Measurements from ENCODE around the gene SOX6. TPM values are rescaled to one million over a fixed set of nuclear protein-coding genes. Genes with fewer than 3 reads are reported as not detected.

The SOX6 gene
- total RNA-seq, 1 experiment from 2014 or later = under 0.01 TPM

DNA sequence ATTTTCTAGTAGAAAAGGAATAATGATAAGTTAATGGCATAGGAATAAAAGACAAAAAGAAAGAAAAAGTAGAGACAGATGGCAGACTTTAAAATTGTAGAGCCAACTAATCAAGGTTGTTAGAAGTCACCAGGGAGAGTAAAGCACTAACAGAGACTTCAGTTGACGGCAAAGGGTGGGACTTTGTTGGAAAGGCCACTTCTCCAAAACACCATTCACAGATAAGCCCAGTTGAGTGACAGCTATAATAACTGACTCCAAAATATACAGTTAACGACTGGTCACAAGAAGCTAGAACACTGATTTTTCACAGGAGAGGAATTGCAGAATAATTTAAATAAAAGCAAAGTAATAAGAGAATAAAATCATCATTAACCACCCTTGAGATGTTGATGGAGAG lies 16.0 kb upstream of the SOX6 start:
- no peak for DNase-seq (ENCODE audit: low spot score)
- in situ Hi-C loops (cut with HindIII; ENCODE audit: low sequenced_read_pairs) = no loop called here

DNA sequence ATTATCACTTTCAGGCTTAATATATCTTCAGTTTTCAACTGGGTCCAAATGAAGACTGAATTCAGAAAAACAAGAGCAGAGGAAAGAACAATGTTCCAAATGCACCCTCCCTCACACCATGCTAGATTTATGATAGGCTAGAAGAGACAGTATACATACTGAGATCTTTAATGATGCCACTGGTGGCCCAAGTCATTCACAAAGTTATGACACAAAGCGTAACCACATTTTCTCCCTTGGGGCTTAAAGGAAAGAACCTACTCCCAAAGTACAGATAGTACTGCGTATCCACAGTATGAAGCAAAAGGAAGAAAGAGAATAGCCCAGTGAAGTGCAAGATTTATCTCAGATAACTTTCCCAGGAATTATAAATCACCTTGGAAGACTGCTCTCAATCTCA lies 10.9 kb upstream of the SOX6 start:
- no peak for DNase-seq (ENCODE audit: low spot score)
- in situ Hi-C loops (cut with HindIII; ENCODE audit: low sequenced_read_pairs) = no loop called here

- DNase-seq (ENCODE audit: low spot score) = no peak
- in situ Hi-C loops (cut with HindIII; ENCODE audit: low sequenced_read_pairs) = no loop called here
These were observed 9.4 kb upstream of the SOX6 start for GRCh38 chr11:16365581-16366228.

GRCh38 chr11:16364254-16364653 lies 7.9 kb upstream of the SOX6 start:
- no peak for DNase-seq (ENCODE audit: low spot score)
- in situ Hi-C loops (cut with HindIII; ENCODE audit: low sequenced_read_pairs) = no loop called here

GRCh38 chr11:16363706-16364105 lies 7.4 kb upstream of the SOX6 start:
- no peak for DNase-seq (ENCODE audit: low spot score)
- in situ Hi-C loops (cut with HindIII; ENCODE audit: low sequenced_read_pairs) = no loop called here

- in situ Hi-C loops (cut with HindIII; ENCODE audit: low sequenced_read_pairs) = no loop called here
- DNase-seq (ENCODE audit: low spot score) = no peak
These were observed 4.9 kb upstream of the SOX6 start for GRCh38 chr11:16361108-16361865.

GRCh38 chr11:16359369-16359768 lies 3.0 kb upstream of the SOX6 start:
- no peak for DNase-seq (ENCODE audit: low spot score)

DNA sequence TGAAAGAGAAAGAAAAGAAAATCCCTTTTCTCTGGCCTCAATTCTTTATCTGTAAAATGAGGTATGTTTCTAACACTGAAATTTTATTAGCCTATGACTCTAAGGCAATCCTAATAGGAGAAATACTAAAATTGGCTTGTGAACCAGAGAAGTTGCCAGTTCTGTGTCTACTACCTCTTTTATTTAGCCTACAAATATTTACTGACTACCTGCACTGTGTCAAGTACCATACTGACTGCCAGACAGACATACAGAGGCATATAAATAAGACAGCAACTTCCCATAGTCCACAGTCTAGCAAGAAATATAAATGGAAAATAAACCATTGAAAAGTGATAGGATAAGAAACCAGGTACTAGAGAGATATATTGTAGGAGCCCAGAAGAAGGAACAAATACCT lies 2.4 kb upstream of the SOX6 start:
- DNase-seq (ENCODE audit: low spot score) = no peak
- in situ Hi-C loops (cut with HindIII; ENCODE audit: low sequenced_read_pairs) = no loop called here

More at GRCh38 chr11:16359369-16359768, 3.0 kb upstream of the SOX6 start:
- in situ Hi-C loops (cut with HindIII; ENCODE audit: low sequenced_read_pairs) = no loop called here

- in situ Hi-C loops (cut with HindIII; ENCODE audit: low sequenced_read_pairs) = no loop called here
- no peak for DNase-seq (ENCODE audit: low spot score)
These were observed 1.4 kb upstream of the SOX6 start for GRCh38 chr11:16357775-16358174.

- in situ Hi-C loops (cut with HindIII; ENCODE audit: low sequenced_read_pairs) = no loop called here
- no peak for DNase-seq (ENCODE audit: low spot score)
These were observed 531 bp upstream of the SOX6 start for GRCh38 chr11:16356761-16357393.

DNA sequence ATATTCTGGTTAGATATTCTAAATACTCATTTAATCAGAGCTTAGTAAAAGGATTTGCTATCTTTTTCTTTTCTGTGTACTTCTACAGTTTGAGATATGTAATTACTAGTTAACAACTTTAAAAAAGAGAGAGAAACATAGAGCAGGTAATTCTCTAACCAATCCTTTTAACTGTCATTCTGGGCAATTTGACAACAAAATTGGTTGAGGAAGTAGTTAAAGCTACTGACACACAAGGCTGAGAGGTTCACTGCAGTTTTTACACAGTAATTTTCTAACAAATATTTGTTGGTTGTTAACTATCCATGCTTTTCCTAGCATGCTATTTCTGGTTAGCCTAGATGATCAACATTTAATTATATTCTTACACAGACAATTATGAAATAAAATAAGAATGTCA lies 3.6 kb downstream of the SOX6 start:
- in situ Hi-C loops (cut with HindIII; ENCODE audit: low sequenced_read_pairs) = no loop called here
- DNase-seq (ENCODE audit: low spot score) = no peak

DNA sequence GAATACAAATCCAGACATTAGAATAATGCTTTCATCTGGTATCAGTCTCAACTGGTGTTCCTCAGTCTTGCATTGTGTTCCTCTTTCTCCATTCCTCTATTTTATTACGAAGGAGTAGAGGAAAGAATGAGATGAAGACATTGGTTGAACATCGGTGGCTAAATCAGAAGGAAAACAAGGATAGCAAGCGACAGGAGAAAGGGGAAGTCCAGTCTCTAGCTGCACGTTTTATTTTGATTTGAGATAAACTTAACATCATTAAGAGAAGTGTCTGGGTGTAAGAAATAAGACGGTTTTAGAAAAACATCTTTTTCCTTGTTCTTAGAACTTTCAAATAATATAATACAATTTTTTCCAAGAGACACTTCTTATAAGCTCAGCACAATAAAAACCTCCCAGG lies 6.2 kb downstream of the SOX6 start:
- DNase-seq (ENCODE audit: low spot score) = no peak
- in situ Hi-C loops (cut with HindIII; ENCODE audit: low sequenced_read_pairs) = no loop called here

GRCh38 chr11:16347928-16348685 lies 8.2 kb downstream of the SOX6 start:
- in situ Hi-C loops (cut with HindIII; ENCODE audit: low sequenced_read_pairs) = no loop called here
- DNase-seq (ENCODE audit: low spot score) = no peak

DNA sequence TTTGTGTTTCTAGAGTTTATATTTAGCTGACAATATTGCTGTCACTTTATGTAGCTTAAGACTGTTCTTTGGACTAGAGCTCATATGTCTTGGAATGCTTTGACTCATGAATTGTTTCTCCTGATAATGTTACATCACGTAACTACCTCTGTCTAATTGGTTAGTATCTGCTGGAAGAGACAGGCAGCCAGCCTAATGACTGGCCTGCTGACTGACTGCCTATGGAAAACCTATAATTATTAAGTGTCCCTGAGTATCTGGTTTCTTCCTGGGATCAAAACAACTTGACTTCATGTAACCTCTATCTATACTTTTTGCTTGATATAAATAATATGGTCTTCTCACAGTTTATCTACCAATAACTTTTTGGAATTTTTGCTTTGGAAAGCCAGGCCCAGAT lies 9.4 kb downstream of the SOX6 start:
- no peak for DNase-seq (ENCODE audit: low spot score)
- in situ Hi-C loops (cut with HindIII; ENCODE audit: low sequenced_read_pairs) = no loop called here

GRCh38 chr11:16341853-16342252 lies 14.5 kb downstream of the SOX6 start:
- in situ Hi-C loops (cut with HindIII; ENCODE audit: low sequenced_read_pairs) = no loop called here
- no peak for DNase-seq (ENCODE audit: low spot score)

DNA sequence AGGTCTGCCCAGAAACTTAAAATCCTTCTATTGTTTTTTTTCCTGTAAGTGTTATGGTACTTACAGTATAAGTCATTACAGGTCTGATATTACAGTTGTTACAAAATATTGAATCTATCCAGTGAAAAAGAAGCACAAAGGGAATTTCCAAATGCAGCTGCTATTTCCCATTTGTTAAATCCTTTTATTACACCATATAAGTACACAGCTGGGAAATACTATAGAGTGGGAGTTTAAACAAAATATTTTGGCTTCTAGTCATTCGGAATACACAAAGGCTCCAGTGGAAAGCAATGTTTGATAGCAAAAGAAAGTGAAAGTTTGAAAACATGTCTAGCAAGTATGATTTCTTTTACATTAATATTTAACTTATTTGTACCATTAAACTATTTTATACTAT lies 18.0 kb downstream of the SOX6 start:
- no peak for DNase-seq (ENCODE audit: low spot score)
- in situ Hi-C loops (cut with HindIII; ENCODE audit: low sequenced_read_pairs) = no loop called here

GRCh38 chr11:16337421-16338213 lies 18.7 kb downstream of the SOX6 start:
- in situ Hi-C loops (cut with HindIII; ENCODE audit: low sequenced_read_pairs) = no loop called here
- DNase-seq (ENCODE audit: low spot score) = no peak

GRCh38 chr11:16336721-16337120 lies 19.6 kb downstream of the SOX6 start:
- in situ Hi-C loops (cut with HindIII; ENCODE audit: low sequenced_read_pairs) = no loop called here
- DNase-seq (ENCODE audit: low spot score) = no peak

GRCh38 chr11:16336204-16336603 lies 20.1 kb downstream of the SOX6 start:
- no peak for DNase-seq (ENCODE audit: low spot score)
- in situ Hi-C loops (cut with HindIII; ENCODE audit: low sequenced_read_pairs) = no loop called here

Measured in G401 (cell line).